Sciatic nerve (tissue), 2 donors: ENCODE measurements around the gene ATR. TPM values are rescaled to one million over a fixed set of nuclear protein-coding genes. Genes with fewer than 3 reads are reported as not detected.
"Not testable (repeated sequence)": the region's sequence is repeated elsewhere in the genome, so short reads cannot be mapped to it uniquely, and the experiment has no call there.

Experiments used
- ATAC-seq: fragments of 200-7000 bp; cut with Tn5 transposase; one replicate; pipeline ENCODE4 v1.9.1; 2020; ENCODE audit warnings: mild to moderate bottlenecking, moderate library complexity
- DNase-seq: peaks from one replicate; pipeline ENCODE4 v3.0.0-alpha.2; 2020; ENCODE audit warnings: low spot score
- intact Hi-C: fragments of 100-400 bp; cut with DNase I; formaldehyde crosslinking; loops from one replicate; pipeline ENCODE4 v1.14.2; 2022
- total RNA-seq: library from RNA; stranded (reverse); fragmentation: NEBNext Ultra II Directional; extraction: Animal tissue kit (Norgen Biotek cat#: 25700); gene quantifications from one replicate; pipeline ENCODE4 v1.2.1, GENCODE V29; 2021
- donor health status: DM: no; HTN: no; CAD: no.
- donor health status: DM: no; HTN: no; CAD: no.

Gene ATR
- total RNA-seq, 1 donor from 2014 or later, result 30.5 TPM

DNA sequence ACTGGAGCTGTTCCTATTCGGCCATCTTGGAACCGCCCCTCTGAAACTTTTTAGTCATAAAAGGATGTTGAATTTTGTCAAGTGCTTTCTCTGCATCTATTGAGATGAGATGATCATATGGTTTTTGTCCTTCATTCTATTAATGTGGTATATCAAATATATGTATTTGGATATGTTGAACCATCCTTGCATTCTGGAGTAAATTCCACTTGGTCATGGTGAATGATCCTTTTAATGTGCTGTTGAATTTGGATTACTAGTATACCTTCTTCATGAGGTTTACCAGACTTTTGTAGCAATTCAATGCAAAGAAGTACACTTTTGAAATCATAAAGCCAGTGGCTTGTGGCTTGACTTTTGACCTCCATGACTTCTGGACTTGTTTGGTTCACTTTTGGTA, 97.3 kb downstream of the ATR start:
- intact Hi-C loops, result no loop called here
- DNase-seq (no peak), ATAC-seq (no peak)

DNA sequence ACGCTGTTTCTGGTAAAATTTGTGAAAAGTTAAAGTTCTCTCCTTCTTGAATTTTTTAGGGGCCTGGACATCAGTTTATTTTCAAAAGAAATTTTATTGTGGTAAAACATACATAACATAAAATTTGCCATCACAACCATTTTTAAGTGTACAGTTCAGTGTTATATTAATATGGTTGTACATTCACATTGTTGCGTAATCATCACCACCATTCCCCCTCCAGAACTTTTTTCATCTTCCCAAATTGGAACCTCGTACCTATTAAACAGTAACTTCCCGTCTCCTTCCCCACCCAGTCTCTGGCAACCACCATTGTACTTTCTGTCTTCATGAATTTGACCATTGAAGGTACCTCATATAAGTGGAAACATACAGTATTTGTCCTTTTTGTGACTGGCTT, 107.7 kb downstream of the ATR start:
- DNase-seq, result no peak
- ATAC-seq, result no peak
- intact Hi-C loops, result no loop called here

DNA sequence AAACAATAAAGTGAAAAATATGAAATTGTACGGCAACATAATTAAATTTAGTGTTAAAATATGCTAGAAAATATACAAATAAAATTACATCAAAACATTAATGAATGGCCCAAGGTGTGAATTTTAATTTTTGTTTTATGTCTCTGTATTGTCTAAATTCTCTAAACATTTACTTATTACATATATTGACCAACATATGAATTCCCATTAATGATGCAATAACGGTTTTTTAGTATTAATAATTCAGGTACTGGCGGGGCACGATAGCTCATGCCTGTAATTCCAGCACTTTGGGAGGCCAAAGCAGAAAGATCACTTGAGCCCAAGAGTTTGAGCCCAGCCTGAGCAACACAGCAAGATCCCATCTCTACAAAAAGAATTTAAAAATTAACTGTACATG, 110.1 kb downstream of the ATR start:
- no peak for ATAC-seq
- intact Hi-C loops, result loop anchor here (10.0 kb wide), 1 partner anchor 1684 kb away; no protein-coding TSS in a partner anchor

DNA sequence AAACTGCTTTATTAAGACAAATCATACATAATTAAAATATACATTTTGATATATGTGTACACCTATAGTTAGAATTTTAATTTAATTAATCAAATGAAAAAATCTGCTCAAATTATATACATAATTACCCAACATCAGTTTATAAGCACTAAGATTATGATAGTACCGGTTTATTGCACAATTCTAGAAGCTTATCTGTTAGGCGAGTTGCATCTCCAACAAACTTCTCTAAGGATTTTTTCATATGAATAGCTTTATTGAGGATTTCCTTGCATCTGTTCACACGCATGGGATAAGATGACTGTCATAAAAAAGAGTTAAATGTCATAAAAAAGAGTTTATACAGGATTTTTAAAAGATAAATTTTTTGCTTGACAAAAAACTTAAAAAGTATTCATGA, 110.8 kb downstream of the ATR start:
- DNase-seq (no peak), ATAC-seq (no peak)
- intact Hi-C loops, result loop anchor here (10.0 kb wide), 1 partner anchor 1683 kb away; no protein-coding TSS in a partner anchor

More for the DNA sequence above, 110.1 kb downstream of the ATR start:
- DNase-seq, result no peak

DNA sequence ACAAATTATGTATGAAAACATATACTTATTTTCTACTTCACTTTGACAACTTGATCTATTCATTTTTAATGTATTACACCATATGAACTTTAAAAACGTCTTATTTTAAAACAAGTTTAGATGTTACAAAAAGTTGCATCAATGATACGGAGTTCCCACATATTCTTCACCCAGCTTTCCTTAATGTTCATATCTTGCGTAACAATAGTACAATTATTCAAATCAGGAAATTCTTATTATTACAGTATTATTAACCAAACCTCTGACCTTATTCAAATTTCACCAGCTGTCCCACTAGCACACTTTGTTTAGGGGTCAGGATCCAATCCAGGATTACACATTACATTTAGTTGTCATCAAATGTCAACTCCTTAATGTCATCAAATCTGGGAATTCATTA, 117.8 kb downstream of the ATR start:
- DNase-seq (no peak), ATAC-seq (no peak)
- intact Hi-C loops, result loop anchor here (10.0 kb wide), 1 partner anchor 1676 kb away; no protein-coding TSS in a partner anchor

DNA sequence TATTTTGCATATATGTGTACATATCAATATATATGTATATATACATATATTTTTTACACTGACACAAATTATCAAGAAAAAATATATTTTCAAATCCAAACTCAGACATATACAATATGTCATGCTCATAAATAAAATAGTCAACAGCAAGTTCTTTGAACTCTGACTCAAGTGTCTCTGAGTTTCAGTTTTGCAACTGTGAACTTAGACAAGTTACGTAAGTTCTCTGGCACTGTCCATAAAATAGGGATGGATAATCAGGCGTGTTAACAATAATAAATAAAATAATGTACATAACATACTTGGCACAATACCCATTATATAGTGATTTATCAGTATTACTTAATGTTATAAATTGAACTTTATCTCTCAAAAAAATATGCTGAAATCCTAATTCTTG, 118.6 kb downstream of the ATR start:
- intact Hi-C loops, result loop anchor here (10.0 kb wide), 1 partner anchor 1675 kb away; no protein-coding TSS in a partner anchor
- ATAC-seq, result no peak
- DNase-seq, result no peak

DNA sequence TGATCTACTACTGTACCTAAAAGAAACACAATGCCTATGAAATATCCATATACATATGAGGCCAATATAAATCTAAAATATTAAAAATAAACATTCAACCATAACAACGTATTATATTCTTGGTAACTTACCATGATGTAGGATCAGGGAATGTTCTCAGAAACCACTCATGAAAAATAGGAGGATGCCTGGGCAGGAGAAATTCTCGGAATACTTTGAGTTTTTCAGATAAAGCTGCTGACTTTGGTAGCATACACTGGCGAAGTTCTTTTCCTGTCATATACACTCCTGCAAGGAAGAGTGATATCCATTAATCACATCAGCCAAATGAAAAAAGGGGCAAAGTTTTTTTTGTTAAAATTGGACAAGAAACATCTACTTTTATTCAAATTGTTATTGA, 119.4 kb downstream of the ATR start:
- intact Hi-C loops, result no loop called here
- ATAC-seq (no peak), DNase-seq (no peak)

DNA sequence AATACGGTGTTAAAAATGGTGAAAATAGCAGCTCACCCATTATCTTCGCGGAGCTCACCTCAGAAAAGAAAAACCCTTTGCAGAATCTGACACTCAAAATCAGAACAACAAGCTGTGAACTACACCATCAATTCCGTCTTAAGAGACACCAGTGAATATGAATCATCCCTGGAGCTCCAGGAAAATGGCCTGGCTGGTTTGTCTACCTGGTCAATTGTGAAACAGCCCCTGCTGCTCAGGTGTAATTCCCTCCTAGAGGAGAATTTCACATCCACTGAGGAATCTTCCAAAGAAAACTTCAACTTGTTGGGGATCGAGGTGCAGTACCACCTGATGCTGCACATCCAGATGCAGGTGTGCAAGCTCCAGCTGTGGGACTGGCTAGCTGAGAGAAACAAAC, 127.7 kb downstream of the ATR start:
- ATAC-seq, result no peak
- no peak for DNase-seq
- intact Hi-C loops, result no loop called here

DNA sequence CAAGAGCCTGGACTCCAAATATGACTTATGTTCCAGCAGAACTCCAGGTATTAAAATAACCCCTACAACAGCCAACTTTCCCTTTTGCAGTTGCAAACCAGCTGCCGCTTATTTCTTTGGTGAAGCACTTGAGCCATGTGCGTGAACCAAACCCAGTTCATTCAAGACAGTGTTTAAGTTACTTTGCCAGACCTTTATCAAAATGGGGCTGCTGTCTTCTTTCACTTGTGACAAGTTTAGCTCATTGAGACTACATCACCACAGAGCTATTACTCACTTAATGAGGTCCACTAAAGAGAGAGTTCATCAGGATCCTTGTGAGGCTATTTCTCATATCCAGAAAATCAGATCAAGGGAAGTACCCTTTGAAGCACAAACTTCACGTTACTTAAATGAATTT, 128.3 kb downstream of the ATR start:
- ATAC-seq, result no peak

DNA sequence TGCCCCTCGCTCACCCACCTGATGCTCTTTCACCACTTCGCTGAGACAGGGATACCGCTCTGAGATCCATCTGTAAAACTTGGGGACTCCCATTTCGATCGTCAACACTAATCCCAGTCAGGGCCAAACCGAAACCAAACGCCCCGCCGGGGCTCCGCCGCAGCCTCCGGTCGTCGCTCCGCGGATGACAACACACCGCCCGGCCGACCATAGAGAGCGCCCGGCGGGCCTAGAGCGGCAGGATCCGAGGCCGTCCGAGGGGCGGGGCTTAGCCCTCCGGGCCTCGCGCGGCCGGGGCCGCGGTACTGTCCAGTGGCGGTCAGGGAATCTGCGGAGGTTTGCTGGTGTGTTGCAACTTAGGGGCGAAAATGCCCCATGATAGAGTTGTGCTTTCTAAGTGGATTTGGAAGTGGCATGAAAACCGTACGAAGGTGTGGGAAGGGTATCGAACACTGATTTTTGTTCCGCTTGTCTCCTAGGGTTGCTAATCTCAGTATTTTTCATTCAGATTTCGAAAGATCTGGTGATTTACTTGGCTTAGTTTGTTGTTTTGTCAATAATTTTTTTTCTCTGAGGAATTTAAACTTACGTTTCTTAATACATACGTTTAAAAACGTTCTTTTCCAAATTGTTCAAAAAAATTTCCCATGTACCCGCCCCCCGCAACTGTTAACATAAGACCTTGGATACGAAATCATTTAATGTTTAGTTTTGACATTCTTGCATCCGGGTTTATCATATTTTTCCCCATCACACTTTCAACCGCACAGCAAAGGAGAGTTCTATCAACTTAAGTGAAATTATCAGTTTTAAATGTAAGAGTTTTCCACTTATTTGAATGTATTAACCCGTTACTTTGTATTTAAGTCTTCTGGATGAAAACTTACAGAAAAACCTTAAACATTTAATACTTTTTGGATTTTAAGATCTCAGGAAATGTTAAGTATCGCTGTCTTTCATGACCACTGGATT, 130.4 kb downstream of the ATR start, which contains the start of gene XRN1:
TSS of gene XRN1 (minus strand) at position 186 of the 972 bp plus-strand sequence. CDS start at position 93, 93 bp downstream.
- intact Hi-C loops, result no loop called here
- ATAC-seq (peak; percentile 100), DNase-seq (peak; percentile 96)

More for the DNA sequence above, 128.3 kb downstream of the ATR start:
- intact Hi-C loops, result no loop called here
- DNase-seq, result no peak

DNA sequence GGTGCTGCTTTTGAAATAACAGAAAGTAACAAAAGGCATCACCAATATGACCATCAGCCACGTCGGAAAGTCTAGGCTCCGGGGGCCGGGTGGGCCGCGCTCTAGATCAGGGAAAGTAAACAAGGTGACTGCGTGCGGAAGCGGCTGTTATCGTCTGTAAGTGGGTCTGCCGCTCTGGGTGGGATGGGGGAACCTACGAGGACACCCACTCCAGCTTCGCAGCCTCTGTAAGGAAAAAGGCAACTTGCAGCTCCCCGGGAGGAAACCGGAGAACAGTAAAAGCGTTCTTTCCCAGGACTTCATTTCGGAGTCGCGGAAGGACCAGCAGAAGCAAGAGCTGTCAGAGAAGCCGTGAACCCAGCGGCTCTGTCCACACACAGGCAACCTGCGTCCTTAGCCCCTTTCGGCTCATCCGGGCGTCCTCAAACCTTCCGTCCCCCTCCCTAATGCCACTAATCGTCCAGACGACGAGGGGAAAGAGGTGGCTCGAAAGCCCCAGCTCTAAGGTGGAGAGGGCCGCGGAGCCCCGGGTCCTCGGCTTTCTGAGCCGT, 131.2 kb downstream of the ATR start:
- ATAC-seq (peak; percentile 69), DNase-seq (peak; percentile 63)
- intact Hi-C loops, result no loop called here

DNA sequence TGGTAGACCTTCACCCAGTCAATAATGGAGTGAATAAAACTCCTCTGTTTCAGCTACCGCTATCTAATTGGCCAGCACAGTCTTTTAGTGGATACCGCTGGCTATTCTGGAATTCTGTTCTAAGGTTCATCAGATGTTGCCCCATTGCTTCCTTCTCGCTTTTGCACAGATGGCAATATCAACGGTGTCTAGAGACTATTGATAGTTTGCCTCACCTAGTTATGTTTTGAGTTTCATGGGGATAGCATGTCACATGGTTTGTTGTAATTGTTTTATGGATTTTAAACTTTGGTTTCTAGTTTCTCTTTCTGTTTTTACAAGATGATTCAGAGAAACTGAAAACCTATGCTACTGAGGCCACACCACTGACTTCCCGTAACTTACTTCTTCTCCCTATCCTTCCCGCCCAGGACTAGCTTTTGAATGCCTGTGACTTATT, 132.7 kb downstream of the ATR start:
- intact Hi-C loops, result no loop called here
- DNase-seq, result no peak
- ATAC-seq, result no peak

DNA sequence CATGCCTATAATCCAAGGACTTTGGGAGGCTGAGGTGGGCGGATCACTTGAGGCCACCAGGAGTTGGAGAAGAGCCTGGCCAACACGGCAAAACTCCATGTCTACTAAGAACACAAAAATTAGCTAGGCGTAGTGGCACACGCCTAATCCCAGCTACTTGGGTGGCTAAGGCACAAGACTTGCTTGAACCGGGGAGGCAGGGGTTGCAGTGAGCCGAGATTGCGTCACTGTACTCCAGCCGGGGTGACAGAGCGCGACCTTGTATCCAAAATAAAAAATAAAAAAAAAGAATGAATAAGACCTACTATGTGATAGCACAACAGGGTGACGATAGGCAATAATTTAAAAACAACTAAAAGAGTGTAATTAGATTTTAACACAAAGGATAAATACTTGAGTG, 134.2 kb downstream of the ATR start:
- ATAC-seq, result no peak
- intact Hi-C loops, result no loop called here
- no peak for DNase-seq

DNA sequence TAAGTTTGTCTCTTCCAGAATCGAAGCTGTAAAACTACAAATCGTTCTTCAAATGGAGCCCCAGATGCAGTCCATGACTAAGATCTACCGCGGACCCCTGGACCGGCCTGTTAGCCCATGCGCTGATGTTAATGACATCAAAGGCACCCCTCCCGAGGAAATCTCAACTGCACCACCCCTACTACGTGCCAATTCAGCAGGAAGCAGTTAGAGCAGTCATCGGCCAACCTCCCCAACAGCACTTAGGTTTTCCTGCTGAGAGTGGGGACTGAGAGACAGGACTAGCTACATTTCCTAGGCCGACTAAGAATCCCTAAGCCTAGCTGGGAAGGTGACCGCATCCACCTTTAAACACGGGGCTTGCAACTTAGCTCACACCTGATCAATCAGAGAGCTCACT, 135.5 kb downstream of the ATR start:
- ATAC-seq, intact Hi-C loops, DNase-seq: not testable (repeated sequence)

DNA sequence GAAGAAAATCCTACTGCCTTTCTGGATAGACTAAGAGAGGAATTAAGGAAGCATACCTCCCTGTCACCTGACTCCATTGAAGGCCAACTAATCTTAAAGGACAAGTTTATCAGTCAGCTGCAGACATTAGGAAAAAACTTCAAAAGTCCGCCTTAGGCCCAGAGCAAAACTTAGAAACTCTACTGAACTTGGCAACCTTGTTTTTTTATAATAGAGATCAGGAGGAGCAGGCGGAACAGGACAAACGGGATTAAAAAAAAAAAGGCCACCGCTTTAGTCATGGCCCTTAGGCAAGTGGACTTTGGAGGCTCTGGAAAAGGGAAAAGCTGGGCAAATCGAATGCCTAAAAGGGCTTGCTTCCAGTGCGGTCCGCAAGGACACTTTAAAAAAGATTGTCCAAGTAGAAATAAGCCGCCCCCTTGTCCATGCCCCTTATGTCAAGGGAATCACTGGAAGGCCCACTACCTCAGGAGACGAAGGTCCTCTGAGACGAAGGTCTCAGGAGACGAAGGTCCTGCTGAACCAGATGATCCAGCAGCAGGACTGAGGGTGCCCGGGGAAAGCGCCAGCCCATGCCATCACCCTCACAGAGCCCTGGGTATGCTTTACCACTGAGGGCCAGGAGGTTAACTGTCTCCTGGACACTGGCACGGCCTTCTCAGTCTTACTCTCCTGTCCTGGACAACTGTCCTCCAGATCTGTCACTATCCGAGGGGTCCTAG, 138.9 kb downstream of the ATR start:
- ATAC-seq, intact Hi-C loops: not testable (repeated sequence)

DNA sequence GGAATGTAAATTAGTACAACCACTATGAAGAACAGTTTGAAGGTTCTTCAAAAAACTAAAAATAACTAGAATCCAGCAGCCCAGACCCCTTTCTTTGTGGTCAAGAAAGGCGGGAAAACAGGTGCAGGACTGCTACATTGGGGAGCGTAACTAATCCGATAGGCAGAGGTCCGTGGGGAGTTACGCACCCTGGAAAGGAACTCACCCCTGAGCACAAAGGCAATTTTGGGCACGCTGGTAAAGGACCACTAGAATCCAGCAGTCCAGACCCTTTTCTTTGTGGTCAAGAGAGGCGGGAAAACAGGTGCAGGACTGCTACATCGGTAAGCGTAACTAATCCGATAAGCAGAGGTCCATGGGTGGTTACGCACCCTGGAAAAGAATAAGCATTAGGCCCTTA, 140.4 kb downstream of the ATR start:
- intact Hi-C loops, ATAC-seq, DNase-seq: not testable (repeated sequence)

More for the DNA sequence above, 138.9 kb downstream of the ATR start:
- DNase-seq, result not testable (repeated sequence)

DNA sequence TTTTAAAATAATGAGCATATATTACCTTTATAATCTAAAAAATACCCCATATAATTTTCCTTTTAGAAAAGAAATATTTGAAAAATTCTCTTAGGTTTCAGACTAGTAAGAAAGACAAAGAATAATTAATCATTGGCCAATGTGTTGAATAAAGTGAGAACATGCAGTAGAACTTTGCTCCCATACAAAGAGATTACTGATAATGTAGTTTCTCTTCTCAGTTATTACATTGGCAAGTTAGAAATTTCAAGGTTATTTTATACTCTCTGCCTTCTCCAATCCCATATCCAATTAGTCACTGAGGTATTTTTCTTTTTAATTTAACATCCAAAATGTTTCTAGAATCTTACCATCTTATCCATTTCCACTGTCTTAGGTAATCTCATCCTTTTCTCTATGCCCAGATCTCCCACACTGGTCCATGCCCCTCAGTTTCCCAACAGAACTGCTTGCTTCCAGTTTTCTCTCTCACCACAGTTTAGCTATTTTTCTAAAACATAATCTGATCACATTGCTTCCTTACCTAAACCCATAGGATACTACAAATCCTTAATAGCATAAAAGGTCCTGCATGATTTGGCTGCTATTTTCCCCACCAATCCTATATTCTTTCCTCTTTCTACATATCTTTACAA, 141.5 kb downstream of the ATR start:
- ATAC-seq (no peak), DNase-seq (no peak)
- intact Hi-C loops, result no loop called here

DNA sequence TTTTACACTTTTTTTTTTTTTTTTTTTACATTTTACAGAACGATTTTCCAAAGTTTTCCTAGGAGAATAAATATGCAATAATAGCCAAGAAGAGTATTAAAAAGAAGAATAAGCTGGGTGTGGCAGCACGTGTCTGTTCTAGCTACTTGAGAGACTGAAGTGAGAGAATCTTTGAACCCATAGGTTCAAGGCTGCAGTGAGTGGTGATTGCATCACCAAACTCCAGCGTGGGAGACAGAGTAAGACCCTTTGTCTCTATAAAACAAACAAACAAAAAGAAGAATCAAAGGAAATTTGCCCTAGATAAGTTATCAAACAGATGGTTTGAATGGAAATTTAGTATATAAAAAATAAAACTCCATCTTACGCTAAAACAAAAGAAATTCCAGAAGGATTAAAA, 144.0 kb downstream of the ATR start:
- intact Hi-C loops, result no loop called here
- DNase-seq (no peak), ATAC-seq (no peak)

DNA sequence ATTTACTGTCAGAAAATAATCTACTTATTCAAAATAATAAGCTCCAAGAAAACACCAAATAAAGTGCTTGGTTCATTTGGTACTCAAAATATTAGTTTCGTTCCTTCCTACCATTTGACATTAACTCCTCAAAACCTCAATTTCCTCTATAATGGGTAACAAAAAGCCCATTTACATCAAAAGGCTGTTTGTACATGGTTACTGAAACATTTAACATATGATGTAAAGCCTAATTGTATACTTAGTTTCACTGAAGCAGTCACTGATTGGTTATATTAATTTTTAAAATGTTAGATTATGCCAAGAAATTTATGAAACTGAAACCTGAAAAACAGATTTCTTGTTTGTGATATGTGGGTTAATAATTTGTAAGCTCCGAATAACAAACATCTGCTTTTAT, 145.4 kb downstream of the ATR start:
- intact Hi-C loops, result no loop called here
- ATAC-seq (no peak), DNase-seq (no peak)
